ENCODE data around the gene PLEKHM2.
"Not testable (repeated sequence)": the region's sequence is repeated elsewhere in the genome, so short reads cannot be mapped to it uniquely, and the experiment has no call there.

The PLEKHM2 gene

DNA sequence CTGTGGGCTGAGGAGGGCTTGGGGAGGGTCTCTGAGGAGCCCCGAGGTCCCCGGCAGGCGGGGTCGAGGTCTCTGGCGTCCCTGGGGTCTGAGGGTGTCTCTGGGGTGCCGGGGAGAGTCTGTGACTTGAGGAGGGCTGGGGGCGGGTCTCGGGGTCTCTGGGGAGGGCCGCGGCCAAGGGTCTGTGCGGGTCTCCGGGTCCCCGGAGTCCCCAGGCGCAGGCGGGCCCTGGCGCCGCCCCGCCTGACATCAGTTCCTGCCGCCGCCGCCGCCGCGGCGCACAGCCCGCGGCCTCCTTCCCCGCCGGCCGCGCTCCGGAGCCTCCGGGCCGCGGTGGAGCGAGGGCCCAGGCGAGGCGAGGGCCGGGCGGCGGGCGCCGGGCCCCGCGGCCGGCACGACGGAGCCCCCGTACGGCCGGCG lies at the start of gene PLEKHM2:
Gene PLEKHM2, plus strand, starts transcription at position 279 of the 420 bp plus-strand sequence. CDS start 239 bp downstream, outside the sequence.
- no peak for DNase-seq (ENCODE audit: low read depth, low spot score)

DNA sequence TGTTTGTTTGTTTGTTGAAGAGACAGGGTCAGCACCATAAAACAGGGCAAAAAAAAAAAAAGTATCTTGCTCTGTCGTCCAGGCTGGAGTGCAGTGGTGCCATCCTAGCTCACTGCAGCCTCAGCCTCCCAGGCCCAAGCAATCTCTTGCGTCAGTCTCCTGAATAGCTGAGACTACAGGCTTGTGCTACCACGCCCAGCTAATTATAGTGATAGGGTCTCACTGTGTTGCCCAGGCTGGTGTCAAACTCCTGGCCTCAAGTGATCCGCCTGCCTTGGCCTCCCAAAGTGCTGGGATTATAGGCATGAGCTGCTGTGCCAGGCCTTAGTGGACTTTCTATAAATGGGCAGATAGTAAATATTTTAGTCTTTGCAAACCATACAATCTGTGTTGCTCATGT lies 47.7 kb upstream of the PLEKHM2 start:
- no peak for DNase-seq (ENCODE audit: low read depth, low spot score)

GRCh38 chr1:15637826-15638225 lies 46.3 kb upstream of the PLEKHM2 start:
- DNase-seq (ENCODE audit: low read depth, low spot score): no peak

GRCh38 chr1:15639262-15639661 lies 44.9 kb upstream of the PLEKHM2 start:
- DNase-seq (ENCODE audit: low read depth, low spot score): no peak

GRCh38 chr1:15639931-15640330 lies 44.2 kb upstream of the PLEKHM2 start:
- no peak for DNase-seq (ENCODE audit: low read depth, low spot score)

- no peak for DNase-seq (ENCODE audit: low read depth, low spot score)
These were observed 43.5 kb upstream of the PLEKHM2 start for GRCh38 chr1:15640667-15641066.

- no peak for DNase-seq (ENCODE audit: low read depth, low spot score)
These were observed 34.2 kb upstream of the PLEKHM2 start for GRCh38 chr1:15649937-15650336.

GRCh38 chr1:15650433-15650832 lies 33.7 kb upstream of the PLEKHM2 start:
- no peak for DNase-seq (ENCODE audit: low read depth, low spot score)

- not testable (repeated sequence) for DNase-seq (ENCODE audit: low read depth, low spot score)
These were observed 32.0 kb upstream of the PLEKHM2 start for GRCh38 chr1:15652130-15652529.

- DNase-seq (ENCODE audit: low read depth, low spot score): no peak
These were observed 29.9 kb upstream of the PLEKHM2 start for GRCh38 chr1:15654091-15654690.

DNA sequence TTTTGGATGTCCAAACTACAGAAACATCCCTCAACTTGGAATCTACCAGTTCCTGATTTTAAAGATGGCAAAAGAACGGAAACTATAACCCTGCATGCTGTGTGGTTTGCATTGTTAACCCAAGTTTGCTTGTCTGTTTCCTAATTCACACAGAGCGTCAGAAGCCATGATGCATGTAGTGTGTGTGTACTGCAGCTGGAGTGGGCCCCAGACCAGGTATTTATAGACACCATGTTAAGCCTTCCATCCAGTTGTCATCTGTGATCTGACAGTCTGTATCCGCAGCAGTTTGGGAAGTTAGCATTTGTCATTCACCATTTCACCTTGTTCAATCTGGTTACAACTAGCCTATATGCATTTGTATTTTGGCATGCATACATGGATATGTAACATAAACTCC lies 27.7 kb upstream of the PLEKHM2 start:
- no peak for DNase-seq (ENCODE audit: low read depth, low spot score)

- no peak for DNase-seq (ENCODE audit: low read depth, low spot score)
These were observed 27.1 kb upstream of the PLEKHM2 start for GRCh38 chr1:15657021-15657420.

DNA sequence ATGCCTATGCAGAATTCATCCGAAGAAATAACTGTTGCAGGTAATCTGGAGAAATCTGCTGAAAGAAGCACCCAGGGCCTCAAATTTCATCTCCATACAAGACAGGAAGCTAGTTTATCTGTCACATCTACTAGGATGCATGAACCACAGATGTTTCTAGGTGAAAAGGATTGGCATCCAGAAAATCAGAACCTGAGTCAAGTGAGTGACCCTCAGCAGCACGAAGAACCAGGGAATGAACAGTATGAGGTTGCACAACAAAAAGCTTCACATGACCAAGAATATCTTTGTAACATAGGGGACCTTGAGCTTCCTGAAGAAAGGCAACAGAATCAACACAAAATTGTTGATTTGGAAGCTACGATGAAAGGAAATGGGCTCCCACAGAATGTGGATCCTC lies 24.0 kb upstream of the PLEKHM2 start:
- DNase-seq (ENCODE audit: low read depth, low spot score): no peak

- DNase-seq (ENCODE audit: low read depth, low spot score): no peak
These were observed 21.6 kb upstream of the PLEKHM2 start for GRCh38 chr1:15662477-15662876.

DNA sequence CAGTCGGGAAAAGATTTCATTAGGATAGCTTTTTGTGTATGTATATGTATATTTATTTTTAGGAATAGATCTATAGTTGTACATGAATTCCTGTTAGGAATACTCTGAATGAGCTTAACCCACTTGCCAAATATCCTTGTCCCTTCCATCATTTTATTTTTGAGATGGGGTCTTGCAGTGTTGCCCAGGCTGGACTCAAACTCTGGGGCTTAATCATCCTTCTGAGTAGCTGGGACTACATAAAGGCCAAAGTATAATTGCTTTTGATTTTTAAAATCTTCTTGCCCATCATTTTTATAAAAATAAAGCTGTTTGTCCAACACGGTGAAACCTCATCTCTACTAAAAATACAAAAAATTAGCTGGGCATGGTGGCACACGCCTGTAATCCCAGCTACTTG lies 20.2 kb upstream of the PLEKHM2 start:
- no peak for DNase-seq (ENCODE audit: low read depth, low spot score)

DNA sequence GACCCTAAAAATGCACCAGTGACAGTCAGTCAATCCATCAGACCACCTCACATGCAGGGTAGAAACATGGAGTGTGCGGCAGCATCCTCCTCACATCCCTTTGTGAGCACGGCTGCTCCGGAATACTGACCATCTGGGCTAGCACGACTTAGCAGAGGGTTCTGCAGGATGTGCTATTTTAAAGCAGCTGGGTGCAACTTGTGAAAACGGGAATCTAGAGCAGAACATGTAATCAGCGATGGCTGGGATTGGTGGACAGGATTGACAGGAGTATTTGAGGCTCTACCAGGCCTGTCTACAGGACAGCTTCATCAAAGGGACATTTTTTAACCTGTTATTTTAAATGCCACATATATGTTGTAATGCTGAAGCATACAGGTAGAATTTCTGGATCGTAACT lies 16.8 kb upstream of the PLEKHM2 start:
- DNase-seq (ENCODE audit: low read depth, low spot score): no peak

DNA sequence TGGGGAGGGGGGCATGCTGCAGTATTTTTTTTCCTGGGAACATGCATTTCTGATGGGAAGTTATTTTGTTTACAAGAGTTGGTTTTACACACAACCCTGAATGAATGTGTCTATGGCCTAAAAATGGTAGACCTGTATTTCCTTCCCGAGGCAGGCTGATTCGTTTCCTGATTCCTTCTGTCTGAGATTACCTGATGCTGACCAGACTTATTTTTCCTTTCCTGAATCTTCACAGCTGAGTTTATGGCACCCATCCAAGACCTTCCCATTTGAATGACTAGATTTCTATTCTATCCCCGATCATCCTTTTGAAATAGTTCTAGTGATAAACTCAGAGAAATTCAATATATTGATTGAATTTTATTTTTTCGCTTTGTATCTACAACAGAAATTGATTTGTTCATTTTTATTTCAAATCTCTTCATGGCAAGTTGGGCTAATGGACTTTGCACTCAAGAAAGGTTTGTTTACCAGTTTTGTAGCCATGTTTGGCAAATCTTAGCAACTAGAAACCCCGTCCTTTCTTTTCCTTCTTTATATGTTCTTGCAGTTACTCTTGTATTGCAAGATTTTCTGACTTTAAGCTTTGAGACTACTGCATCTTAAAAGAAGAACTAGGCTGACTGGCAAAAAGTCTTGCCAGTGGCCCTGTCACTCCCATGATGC lies 15.9 kb upstream of the PLEKHM2 start:
- no peak for DNase-seq (ENCODE audit: low read depth, low spot score)

- DNase-seq (ENCODE audit: low read depth, low spot score): no peak
These were observed 15.0 kb upstream of the PLEKHM2 start for GRCh38 chr1:15669074-15669473.

- no peak for DNase-seq (ENCODE audit: low read depth, low spot score)
These were observed 14.3 kb upstream of the PLEKHM2 start for GRCh38 chr1:15669864-15670263.

- no peak for DNase-seq (ENCODE audit: low read depth, low spot score)
These were observed 12.7 kb upstream of the PLEKHM2 start for GRCh38 chr1:15671430-15671829.

- no peak for DNase-seq (ENCODE audit: low read depth, low spot score)
These were observed 9.5 kb upstream of the PLEKHM2 start for GRCh38 chr1:15674386-15675159.

- no peak for DNase-seq (ENCODE audit: low read depth, low spot score)
These were observed 8.1 kb upstream of the PLEKHM2 start for GRCh38 chr1:15676010-15676409.

All from smooth muscle cell of the brain vasculature (primary cell).